Endometrial microvascular endothelial cells (primary cell): ENCODE measurements around the gene GAGE2A. TPM values are rescaled to one million over a fixed set of nuclear protein-coding genes. Genes with fewer than 3 reads are reported as not detected.
"Not testable (repeated sequence)": the region's sequence is repeated elsewhere in the genome, so short reads cannot be mapped to it uniquely, and the experiment has no call there.

Experiments
- in situ Hi-C: cut with HindIII; loops from 2 replicates; pipeline ENCODE4 v1.10.0; 2017; ENCODE audit warnings: low sequenced_read_pairs, low pct_unique_long_range_greater_than_20kb; ENCODE audit errors: inconsistent ontology term
- total RNA-seq: library from RNA; depleted of rRNA; stranded (reverse); fragments of >200 nt; gene quantifications from one replicate; pipeline ENCODE4 v1.2.3, GENCODE V29; 2015; ENCODE audit errors: inconsistent ontology term

Gene GAGE2A, protein sequence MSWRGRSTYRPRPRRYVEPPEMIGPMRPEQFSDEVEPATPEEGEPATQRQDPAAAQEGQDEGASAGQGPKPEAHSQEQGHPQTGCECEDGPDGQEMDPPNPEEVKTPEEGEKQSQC
- total RNA-seq = not detected

DNA sequence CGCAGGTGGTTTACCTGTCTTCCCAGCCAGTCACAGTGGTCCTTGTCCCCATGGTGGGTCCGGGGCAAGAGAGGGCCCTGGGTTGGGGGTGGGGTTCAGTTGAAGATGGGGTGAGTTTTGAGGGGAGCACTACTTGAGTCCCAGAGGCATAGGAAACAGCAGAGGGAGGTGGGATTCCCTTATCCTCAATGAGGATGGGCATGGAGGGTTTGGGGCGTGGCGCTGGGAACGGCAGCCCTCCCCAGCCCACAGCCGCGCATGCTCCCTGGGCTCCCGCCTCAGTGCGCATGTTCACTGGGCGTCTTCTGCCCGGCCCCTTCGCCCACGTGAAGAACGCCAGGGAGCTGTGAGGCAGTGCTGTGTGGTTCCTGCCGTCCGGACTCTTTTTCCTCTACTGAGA is at the start of gene GAGE2A:
Gene GAGE2A, plus strand, starts transcription at position 301 of the 400 bp plus-strand sequence. CDS start 1,155 bp downstream, outside the sequence.
- in situ Hi-C loops = not testable (repeated sequence)

DNA sequence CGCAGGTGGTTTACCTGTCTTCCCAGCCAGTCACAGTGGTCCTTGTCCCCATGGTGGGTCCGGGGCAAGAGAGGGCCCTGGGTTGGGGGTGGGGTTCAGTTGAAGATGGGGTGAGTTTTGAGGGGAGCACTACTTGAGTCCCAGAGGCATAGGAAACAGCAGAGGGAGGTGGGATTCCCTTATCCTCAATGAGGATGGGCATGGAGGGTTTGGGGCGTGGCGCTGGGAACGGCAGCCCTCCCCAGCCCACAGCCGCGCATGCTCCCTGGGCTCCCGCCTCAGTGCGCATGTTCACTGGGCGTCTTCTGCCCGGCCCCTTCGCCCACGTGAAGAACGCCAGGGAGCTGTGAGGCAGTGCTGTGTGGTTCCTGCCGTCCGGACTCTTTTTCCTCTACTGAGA is 47.9 kb upstream of the GAGE2A start, which contains the start of gene GAGE12D:
Gene GAGE12D, plus strand, starts transcription at position 301 of the 400 bp plus-strand sequence. CDS start 1,155 bp downstream, outside the sequence.
- in situ Hi-C loops = not testable (repeated sequence)

DNA sequence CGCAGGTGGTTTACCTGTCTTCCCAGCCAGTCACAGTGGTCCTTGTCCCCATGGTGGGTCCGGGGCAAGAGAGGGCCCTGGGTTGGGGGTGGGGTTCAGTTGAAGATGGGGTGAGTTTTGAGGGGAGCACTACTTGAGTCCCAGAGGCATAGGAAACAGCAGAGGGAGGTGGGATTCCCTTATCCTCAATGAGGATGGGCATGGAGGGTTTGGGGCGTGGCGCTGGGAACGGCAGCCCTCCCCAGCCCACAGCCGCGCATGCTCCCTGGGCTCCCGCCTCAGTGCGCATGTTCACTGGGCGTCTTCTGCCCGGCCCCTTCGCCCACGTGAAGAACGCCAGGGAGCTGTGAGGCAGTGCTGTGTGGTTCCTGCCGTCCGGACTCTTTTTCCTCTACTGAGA is 38.3 kb upstream of the GAGE2A start, which contains the start of gene GAGE12E:
Gene GAGE12E, plus strand, starts transcription at position 301 of the 400 bp plus-strand sequence. CDS start 1,155 bp downstream, outside the sequence.
- in situ Hi-C loops = not testable (repeated sequence)

DNA sequence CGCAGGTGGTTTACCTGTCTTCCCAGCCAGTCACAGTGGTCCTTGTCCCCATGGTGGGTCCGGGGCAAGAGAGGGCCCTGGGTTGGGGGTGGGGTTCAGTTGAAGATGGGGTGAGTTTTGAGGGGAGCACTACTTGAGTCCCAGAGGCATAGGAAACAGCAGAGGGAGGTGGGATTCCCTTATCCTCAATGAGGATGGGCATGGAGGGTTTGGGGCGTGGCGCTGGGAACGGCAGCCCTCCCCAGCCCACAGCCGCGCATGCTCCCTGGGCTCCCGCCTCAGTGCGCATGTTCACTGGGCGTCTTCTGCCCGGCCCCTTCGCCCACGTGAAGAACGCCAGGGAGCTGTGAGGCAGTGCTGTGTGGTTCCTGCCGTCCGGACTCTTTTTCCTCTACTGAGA is 28.8 kb upstream of the GAGE2A start, which contains the start of gene GAGE12F:
Gene GAGE12F, plus strand, starts transcription at position 301 of the 400 bp plus-strand sequence. CDS start 1,155 bp downstream, outside the sequence.
- in situ Hi-C loops = not testable (repeated sequence)

DNA sequence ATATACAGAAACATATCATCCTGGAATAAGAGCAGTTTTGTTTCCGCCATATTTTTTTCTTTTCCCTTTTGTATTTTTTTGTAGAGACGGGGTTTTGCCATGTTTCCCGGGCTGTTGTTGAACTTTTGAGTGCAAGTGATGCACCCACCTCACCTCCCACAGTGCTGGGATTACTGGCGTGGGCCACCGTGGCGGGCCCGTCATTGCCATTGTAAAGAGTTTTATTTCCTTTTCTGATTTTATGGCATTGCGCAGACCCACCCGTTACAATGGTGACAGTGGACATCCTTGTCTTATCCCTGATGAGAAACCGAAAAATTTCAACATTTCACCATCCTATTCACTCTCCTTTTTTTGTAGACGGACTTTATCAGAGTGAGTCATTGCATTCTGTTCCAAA is 20.6 kb upstream of the GAGE2A start:
- in situ Hi-C loops = not testable (repeated sequence)

DNA sequence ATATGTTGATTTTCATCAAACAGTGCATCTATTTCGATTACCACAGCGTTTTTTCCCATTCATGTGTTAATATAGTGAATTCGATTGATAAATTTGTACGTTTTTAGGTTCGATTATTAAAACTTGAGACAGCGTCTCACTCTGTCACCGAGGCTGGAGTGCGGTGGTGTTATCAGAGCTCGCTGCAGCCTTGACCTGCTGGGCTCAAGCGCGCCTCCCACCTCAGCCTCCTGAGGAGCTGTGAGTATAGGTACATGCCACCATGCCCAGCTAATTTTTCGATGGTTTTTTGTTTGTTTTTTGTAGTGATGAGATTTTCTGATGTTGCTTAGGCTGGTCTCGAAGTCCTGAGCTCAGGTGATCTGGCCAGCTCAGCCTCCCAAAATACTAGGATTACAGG is 20.1 kb upstream of the GAGE2A start:
- in situ Hi-C loops = not testable (repeated sequence)

DNA sequence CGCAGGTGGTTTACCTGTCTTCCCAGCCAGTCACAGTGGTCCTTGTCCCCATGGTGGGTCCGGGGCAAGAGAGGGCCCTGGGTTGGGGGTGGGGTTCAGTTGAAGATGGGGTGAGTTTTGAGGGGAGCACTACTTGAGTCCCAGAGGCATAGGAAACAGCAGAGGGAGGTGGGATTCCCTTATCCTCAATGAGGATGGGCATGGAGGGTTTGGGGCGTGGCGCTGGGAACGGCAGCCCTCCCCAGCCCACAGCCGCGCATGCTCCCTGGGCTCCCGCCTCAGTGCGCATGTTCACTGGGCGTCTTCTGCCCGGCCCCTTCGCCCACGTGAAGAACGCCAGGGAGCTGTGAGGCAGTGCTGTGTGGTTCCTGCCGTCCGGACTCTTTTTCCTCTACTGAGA is 19.2 kb upstream of the GAGE2A start, which contains the start of gene GAGE12G:
Gene GAGE12G, plus strand, starts transcription at position 301 of the 400 bp plus-strand sequence. CDS start 1,155 bp downstream, outside the sequence.
- in situ Hi-C loops = not testable (repeated sequence)

DNA sequence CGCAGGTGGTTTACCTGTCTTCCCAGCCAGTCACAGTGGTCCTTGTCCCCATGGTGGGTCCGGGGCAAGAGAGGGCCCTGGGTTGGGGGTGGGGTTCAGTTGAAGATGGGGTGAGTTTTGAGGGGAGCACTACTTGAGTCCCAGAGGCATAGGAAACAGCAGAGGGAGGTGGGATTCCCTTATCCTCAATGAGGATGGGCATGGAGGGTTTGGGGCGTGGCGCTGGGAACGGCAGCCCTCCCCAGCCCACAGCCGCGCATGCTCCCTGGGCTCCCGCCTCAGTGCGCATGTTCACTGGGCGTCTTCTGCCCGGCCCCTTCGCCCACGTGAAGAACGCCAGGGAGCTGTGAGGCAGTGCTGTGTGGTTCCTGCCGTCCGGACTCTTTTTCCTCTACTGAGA is 9.6 kb upstream of the GAGE2A start, which contains the start of gene GAGE12H:
Gene GAGE12H, plus strand, starts transcription at position 301 of the 400 bp plus-strand sequence. CDS start 1,155 bp downstream, outside the sequence.
- in situ Hi-C loops = not testable (repeated sequence)

DNA sequence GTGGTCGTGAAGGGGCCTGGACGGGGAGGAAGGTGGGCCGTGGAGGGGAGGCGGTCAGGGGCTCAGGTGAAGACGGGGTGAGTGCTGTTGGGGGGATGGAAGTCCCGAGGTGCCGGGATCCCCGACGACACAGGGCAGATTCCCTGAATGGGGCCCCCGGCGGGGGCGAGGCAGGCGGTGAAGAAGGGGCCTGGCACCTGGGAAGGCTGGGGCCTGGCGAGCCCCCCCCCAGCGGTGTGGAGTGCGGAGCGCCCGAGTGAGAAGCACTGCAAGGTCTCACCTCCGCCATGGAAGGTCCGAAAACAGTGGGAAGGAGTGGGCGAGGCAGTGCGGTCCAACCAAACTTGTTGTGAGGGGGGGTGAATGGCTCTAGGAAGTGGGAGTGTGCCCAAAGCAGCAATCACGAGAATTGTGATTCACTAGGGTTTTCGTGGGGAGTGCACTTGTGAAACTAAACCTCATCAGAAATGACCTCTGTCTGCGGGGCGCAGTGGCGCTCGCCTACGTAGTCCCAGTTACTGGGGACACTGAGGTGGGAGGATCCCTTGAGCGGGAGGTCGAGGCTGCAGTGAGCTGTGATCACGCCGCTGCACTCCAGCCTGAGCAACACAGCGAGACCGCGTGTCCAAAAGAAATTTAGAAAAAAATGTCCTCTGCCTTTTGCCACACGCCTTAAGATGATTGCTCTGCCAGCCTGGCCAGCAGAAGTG is 628 bp downstream of the GAGE2A start:
- in situ Hi-C loops = not testable (repeated sequence)

DNA sequence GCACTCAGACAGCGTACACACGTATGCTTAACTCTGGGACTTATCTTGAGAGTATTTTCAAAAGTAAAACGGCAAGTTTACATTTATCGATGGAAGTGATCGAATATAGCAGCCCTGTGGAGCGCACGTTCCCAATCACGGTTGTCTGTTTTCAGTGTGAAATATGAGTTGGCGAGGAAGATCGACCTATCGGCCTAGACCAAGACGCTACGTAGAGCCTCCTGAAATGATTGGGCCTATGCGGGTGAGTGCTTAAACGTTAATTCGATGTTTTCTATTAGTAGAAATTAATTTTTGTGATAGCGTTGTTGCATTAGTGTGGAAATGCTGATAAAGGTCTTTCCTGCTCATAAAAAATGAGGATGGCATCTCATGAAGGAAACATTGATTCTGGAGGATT is 1.2 kb downstream of the GAGE2A start:
- in situ Hi-C loops = not testable (repeated sequence)

DNA sequence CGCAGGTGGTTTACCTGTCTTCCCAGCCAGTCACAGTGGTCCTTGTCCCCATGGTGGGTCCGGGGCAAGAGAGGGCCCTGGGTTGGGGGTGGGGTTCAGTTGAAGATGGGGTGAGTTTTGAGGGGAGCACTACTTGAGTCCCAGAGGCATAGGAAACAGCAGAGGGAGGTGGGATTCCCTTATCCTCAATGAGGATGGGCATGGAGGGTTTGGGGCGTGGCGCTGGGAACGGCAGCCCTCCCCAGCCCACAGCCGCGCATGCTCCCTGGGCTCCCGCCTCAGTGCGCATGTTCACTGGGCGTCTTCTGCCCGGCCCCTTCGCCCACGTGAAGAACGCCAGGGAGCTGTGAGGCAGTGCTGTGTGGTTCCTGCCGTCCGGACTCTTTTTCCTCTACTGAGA is 9.4 kb downstream of the GAGE2A start, which contains the start of gene GAGE1:
Gene GAGE1, plus strand, starts transcription at position 301 of the 400 bp plus-strand sequence. CDS start 1,155 bp downstream, outside the sequence.
- in situ Hi-C loops = not testable (repeated sequence)

DNA sequence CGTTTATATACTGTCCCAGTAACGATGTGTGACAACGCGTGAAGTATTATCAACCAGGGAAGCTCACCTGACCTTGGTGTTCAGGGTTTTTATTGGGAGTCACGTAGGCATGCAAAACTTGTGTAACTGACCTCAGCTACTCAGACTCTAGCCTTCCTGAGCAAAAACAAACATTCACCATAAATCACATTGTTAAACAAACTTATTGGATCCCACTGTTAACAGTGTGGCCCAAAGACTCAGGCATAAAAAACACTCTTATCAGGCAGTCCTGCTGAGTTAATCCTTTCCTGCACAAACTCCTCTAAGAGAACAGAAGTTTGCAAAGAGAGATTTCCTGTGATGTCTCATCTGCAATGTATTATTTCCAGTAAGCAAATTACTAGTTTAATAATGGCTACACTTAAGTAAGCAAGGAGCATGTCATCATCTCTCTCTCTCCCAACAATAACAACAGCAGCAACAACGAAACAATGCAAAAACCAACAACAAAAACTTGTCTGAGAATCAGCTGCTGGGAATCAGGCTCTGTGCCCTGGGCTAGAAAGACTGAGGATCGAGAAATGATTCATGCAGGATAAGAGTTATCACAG is 21.5 kb downstream of the GAGE2A start:
- in situ Hi-C loops = no loop called here

DNA sequence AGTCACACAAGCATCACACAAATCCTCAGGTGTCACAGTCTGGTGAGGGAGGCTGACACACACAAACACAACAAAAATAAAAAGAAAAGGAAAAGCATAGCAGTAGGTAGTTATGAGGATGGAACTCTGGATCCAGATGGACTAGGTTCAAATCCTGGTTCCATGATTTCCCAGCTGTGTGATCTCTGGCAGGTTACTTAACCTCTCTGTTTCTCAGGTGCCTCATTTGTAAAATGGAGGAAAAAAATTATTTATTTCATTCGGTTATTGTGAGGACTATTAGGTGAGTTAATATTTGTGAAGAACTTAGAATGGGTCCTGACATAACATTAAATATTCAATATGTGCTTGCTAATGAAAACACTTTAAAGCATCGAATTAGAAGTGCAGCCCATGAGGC is 29.3 kb downstream of the GAGE2A start:
- in situ Hi-C loops = no loop called here

DNA sequence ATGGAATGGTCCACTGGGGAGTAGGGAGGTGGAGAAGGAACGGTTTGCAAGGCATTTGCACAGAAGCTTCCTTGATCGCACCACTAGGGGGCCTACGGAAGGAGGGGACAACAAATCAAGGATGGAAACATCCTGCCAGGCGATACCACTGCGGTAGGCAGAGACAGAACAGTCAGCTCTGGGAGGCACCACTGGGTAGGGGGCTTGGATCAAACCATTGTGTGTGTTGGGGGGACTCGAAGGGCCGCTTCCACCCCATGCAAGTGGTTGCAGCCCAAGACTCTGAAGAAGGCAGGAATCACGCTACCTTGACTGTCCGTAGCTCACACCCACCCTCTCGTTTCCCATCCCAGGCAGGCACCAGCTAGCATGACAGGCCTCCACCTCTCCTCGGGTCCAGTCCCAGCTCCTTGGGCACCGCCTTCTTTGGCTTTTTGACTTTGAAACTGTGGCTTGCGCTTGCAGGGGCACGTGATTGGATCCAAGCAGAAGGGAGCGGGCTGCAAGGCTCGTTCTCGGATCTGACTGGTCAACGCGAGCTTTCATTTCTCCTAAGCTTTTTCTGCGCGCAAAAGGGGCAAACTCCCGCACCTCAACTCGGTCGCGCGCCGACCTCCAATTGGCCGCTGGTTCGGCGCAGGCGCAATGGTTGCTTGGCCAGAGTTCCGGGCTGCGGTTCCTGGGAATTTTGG is 37.9 kb downstream of the GAGE2A start:
- in situ Hi-C loops = no loop called here

DNA sequence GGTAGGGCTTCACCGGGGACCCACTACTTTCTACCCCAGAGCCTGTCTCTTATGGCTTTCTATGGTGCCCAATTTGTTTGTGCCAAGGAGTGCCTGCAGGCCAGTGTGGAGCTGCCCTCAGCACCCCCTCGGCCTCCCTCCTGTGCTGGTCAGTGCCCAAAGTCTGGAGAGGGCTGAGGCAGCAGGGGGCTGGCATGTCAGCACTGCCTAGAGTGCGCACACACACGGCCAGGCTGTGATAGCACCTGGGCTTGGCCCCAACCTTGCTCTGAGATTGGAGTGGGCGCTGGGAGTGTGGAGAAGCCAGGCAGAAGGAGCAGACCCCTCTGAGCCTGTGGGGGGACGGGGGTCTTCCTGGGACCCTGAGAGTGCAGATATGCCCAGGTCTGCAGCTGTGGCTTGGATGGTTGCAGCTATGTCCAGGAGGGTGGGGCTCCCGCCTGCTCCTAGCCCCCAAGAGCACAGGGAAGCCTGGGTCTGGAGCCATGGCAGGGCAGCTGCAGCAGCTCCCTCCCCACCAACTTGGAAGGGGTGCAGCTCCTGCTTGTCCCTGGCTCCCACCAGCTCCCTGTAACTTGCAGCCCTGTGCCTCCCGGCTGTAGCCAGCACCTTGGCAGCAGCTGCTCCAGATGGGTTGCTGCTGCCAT is 55.8 kb downstream of the GAGE2A start:
- in situ Hi-C loops = no loop called here
